ENCODE measurements around the gene S100A2.
"Not testable (repeated sequence)": the region's sequence is repeated elsewhere in the genome, so short reads cannot be mapped to it uniquely, and the experiment has no call there.

Gene S100A2

GRCh38 chr1:153563991-153564390 is 1.7 kb downstream of the S100A2 start:
- DNase-seq (ENCODE audit: low read depth in 1 of 2, low spot score in 1 of 2), result no peak
- Histone ChIP-seq H3K27me3 (ENCODE audit: insufficient read depth, poor library complexity, severe bottlenecking) (no peaks in the 10 kb centered on the region), H3K27ac (replicated peaks) (no peak overlapping the region), H3K4me3 (replicated peaks; ENCODE audit: insufficient read depth, low read length) (no peak overlapping the region)
- TF ChIP-seq SPI1 (IDR thresholded peaks at IDR 0.05; ENCODE audit: borderline replicate concordance, low read depth), result no peak
- no peak for TF ChIP-seq CTCF (IDR thresholded peaks at IDR 0.05; ENCODE audit: insufficient read depth, low read length)
- no peak for TF ChIP-seq POLR2AphosphoS5 (IDR thresholded peaks at IDR 0.05; ENCODE audit: low read depth)
- no peak for TF ChIP-seq REST (IDR thresholded peaks at IDR 0.05; ENCODE audit: insufficient replicate concordance, low read depth)
- no peak for TF ChIP-seq GABPA (IDR thresholded peaks at IDR 0.05; ENCODE audit: low read depth)

GRCh38 chr1:153563483-153563901 is 2.2 kb downstream of the S100A2 start:
- no peak overlapping the region for H3K27ac ChIP-seq (replicated peaks)
- no peak for TF ChIP-seq SPI1 (IDR thresholded peaks at IDR 0.05; ENCODE audit: borderline replicate concordance, low read depth)
- no peak for TF ChIP-seq CTCF (IDR thresholded peaks at IDR 0.05; ENCODE audit: insufficient read depth, low read length)
- TF ChIP-seq REST (IDR thresholded peaks at IDR 0.05; ENCODE audit: insufficient replicate concordance, low read depth), result no peak
- TF ChIP-seq GABPA (IDR thresholded peaks at IDR 0.05; ENCODE audit: low read depth), result no peak
- TF ChIP-seq POLR2AphosphoS5 (IDR thresholded peaks at IDR 0.05; ENCODE audit: low read depth), result no peak
- no peak overlapping the region for H3K4me3 ChIP-seq (replicated peaks; ENCODE audit: insufficient read depth, low read length)
- no peak for DNase-seq (ENCODE audit: low read depth in 1 of 2, low spot score in 1 of 2)
- no peaks in the 10 kb centered on the region for H3K27me3 ChIP-seq (ENCODE audit: insufficient read depth, poor library complexity, severe bottlenecking)

- DNase-seq (ENCODE audit: low read depth in 1 of 2, low spot score in 1 of 2); H3K27ac ChIP-seq (replicated peaks); H3K4me3 ChIP-seq (replicated peaks; ENCODE audit: insufficient read depth, low read length); H3K27me3 ChIP-seq (ENCODE audit: insufficient read depth, poor library complexity, severe bottlenecking): not testable (repeated sequence)
Observed at GRCh38 chr1:153562021-153562420, 3.6 kb downstream of the S100A2 start.

- no peak for DNase-seq (ENCODE audit: low read depth in 1 of 2, low spot score in 1 of 2)
- TF ChIP-seq POLR2AphosphoS5 (IDR thresholded peaks at IDR 0.05; ENCODE audit: low read depth) (no peak), CTCF (IDR thresholded peaks at IDR 0.05; ENCODE audit: insufficient read depth, low read length) (no peak), SPI1 (IDR thresholded peaks at IDR 0.05; ENCODE audit: borderline replicate concordance, low read depth) (no peak), GABPA (IDR thresholded peaks at IDR 0.05; ENCODE audit: low read depth) (no peak), REST (IDR thresholded peaks at IDR 0.05; ENCODE audit: insufficient replicate concordance, low read depth) (no peak)
- H3K4me3 ChIP-seq (replicated peaks; ENCODE audit: insufficient read depth, low read length), result no peak overlapping the region
- no peak overlapping the region for H3K27ac ChIP-seq (replicated peaks)
- H3K27me3 ChIP-seq (ENCODE audit: insufficient read depth, poor library complexity, severe bottlenecking), result no peaks in the 10 kb centered on the region
Observed at GRCh38 chr1:153561466-153561985, 4.1 kb downstream of the S100A2 start.

Data from HL-60 (cell line).